ENCODE measurements around the gene PTPRD. TPM values are rescaled to one million over a fixed set of nuclear protein-coding genes. Genes with fewer than 3 reads are reported as not detected.

Gene PTPRD
- total RNA-seq, 4 donors from 2014 or later: 85.8 to 169 (median 135) TPM

- no peaks in the 10 kb centered on the region for H3K4me1 ChIP-seq
- no peaks in the 10 kb centered on the region for H3K27me3 ChIP-seq
- TF ChIP-seq CTCF (IDR thresholded peaks at IDR 0.05): no peak
- TF ChIP-seq POLR2A (IDR thresholded peaks at IDR 0.05): no peak
- H3K36me3 ChIP-seq: no peaks in the 10 kb centered on the region
- H3K9me3 ChIP-seq: no peaks in the 10 kb centered on the region
- DNase-seq: no peak
- H3K27ac ChIP-seq: no peak overlapping the region
- H3K4me3 ChIP-seq: no peak overlapping the region
These were observed 841.5 kb downstream of the PTPRD start for GRCh38 chr9:9771314-9771713.

GRCh38 chr9:9764821-9765220, 848.0 kb downstream of the PTPRD start:
- H3K27ac ChIP-seq: no peak overlapping the region
- H3K27me3 ChIP-seq: no peaks in the 10 kb centered on the region
- TF ChIP-seq CTCF (IDR thresholded peaks at IDR 0.05): no peak
- TF ChIP-seq POLR2A (IDR thresholded peaks at IDR 0.05): no peak
- H3K4me1 ChIP-seq: no peaks in the 10 kb centered on the region
- no peak for DNase-seq
- H3K9me3 ChIP-seq: no peaks in the 10 kb centered on the region
- no peaks in the 10 kb centered on the region for H3K36me3 ChIP-seq
- H3K4me3 ChIP-seq: no peak overlapping the region

GRCh38 chr9:9754186-9754585, 858.6 kb downstream of the PTPRD start:
- Histone ChIP-seq H3K27ac (no peak overlapping the region), H3K36me3 (no peaks in the 10 kb centered on the region), H3K4me3 (no peak overlapping the region), H3K9me3 (no peaks in the 10 kb centered on the region), H3K4me1 (no peaks in the 10 kb centered on the region), H3K27me3 (no peaks in the 10 kb centered on the region)
- DNase-seq: no peak
- TF ChIP-seq CTCF (IDR thresholded peaks at IDR 0.05) (no peak), POLR2A (IDR thresholded peaks at IDR 0.05) (no peak)

- no peaks in the 10 kb centered on the region for H3K36me3 ChIP-seq
- DNase-seq: no peak
- no peaks in the 10 kb centered on the region for H3K4me1 ChIP-seq
- TF ChIP-seq CTCF (IDR thresholded peaks at IDR 0.05): no peak
- TF ChIP-seq POLR2A (IDR thresholded peaks at IDR 0.05): no peak
- no peaks in the 10 kb centered on the region for H3K27me3 ChIP-seq
- H3K27ac ChIP-seq: no peak overlapping the region
- no peak overlapping the region for H3K4me3 ChIP-seq
- H3K9me3 ChIP-seq: no peaks in the 10 kb centered on the region
These were observed 859.5 kb downstream of the PTPRD start for GRCh38 chr9:9753266-9753665.

GRCh38 chr9:9752722-9753121, 860.1 kb downstream of the PTPRD start:
- Histone ChIP-seq H3K4me1 (no peaks in the 10 kb centered on the region), H3K36me3 (no peaks in the 10 kb centered on the region), H3K27me3 (no peaks in the 10 kb centered on the region), H3K9me3 (no peaks in the 10 kb centered on the region), H3K4me3 (no peak overlapping the region), H3K27ac (no peak overlapping the region)
- no peak for DNase-seq
- TF ChIP-seq CTCF (IDR thresholded peaks at IDR 0.05) (no peak), POLR2A (IDR thresholded peaks at IDR 0.05) (no peak)

GRCh38 chr9:9751996-9752395, 860.8 kb downstream of the PTPRD start:
- H3K27me3 ChIP-seq: no peaks in the 10 kb centered on the region
- DNase-seq: no peak
- H3K4me1 ChIP-seq: no peaks in the 10 kb centered on the region
- no peak overlapping the region for H3K4me3 ChIP-seq
- TF ChIP-seq CTCF (IDR thresholded peaks at IDR 0.05) (no peak), POLR2A (IDR thresholded peaks at IDR 0.05) (no peak)
- no peaks in the 10 kb centered on the region for H3K36me3 ChIP-seq
- H3K9me3 ChIP-seq: no peaks in the 10 kb centered on the region
- H3K27ac ChIP-seq: no peak overlapping the region

All from Peyer's patch (tissue), 4 donors.